Endodermal cell (in vitro differentiated cells): Measurements from ENCODE around the gene FGB. TPM values are rescaled to one million over a fixed set of nuclear protein-coding genes. Genes with fewer than 3 reads are reported as not detected.

Source experiments
- DNase-seq: peaks from one replicate; pipeline ENCODE4 v3.0.0-alpha.2; 2017
- H3K27ac ChIP-seq: 2 replicates; pipeline ENCODE4 v1.5.1; 2013; ENCODE audit warnings: mild to moderate bottlenecking, low read depth, low read length, moderate library complexity
- H3K27me3 ChIP-seq: 2 replicates; pipeline ENCODE4 v1.6.1; 2013; ENCODE audit warnings: mild to moderate bottlenecking, low read length, moderate library complexity; ENCODE audit not compliant: insufficient read depth, control insufficient read depth, poor library complexity, severe bottlenecking
- H3K36me3 ChIP-seq: 2 replicates; pipeline ENCODE4 v1.7.0; 2013; ENCODE audit warnings: mild to moderate bottlenecking, low read length, moderate library complexity; ENCODE audit not compliant: control insufficient read depth, insufficient read depth
- H3K4me1 ChIP-seq: one replicate; pipeline ENCODE4 v1.7.0; 2013; ENCODE audit warnings: low read length; ENCODE audit not compliant: control insufficient read depth, insufficient read depth
- H3K4me3 ChIP-seq: 2 replicates; pipeline ENCODE4 v1.5.1; 2013; ENCODE audit warnings: mild to moderate bottlenecking, low read length, moderate library complexity
- H3K9ac ChIP-seq: 2 replicates; pipeline ENCODE4 v1.6.1; 2013; ENCODE audit warnings: mild to moderate bottlenecking, low read length, moderate library complexity; ENCODE audit not compliant: poor library complexity, severe bottlenecking; ENCODE audit errors: extremely low read depth
- H3K9me3 ChIP-seq: 2 replicates; pipeline ENCODE4 v1.6.1; 2013; ENCODE audit warnings: mild to moderate bottlenecking, low read length, moderate library complexity; ENCODE audit not compliant: control insufficient read depth
- H3K27ac Mint-ChIP-seq: 2 replicates; pipeline ENCODE4 v1.8.0; 2020; ENCODE audit warnings: mixed read lengths
- H3K27me3 Mint-ChIP-seq: 2 replicates; pipeline ENCODE4 v1.8.0; 2021; ENCODE audit warnings: mild to moderate bottlenecking, mixed read lengths; ENCODE audit not compliant: insufficient read depth
- H3K36me3 Mint-ChIP-seq: 2 replicates; pipeline ENCODE4 v1.8.0; 2020; ENCODE audit warnings: low read depth, mixed read lengths
- H3K4me1 Mint-ChIP-seq: 2 replicates; pipeline ENCODE4 v1.8.0; 2020; ENCODE audit warnings: mixed read lengths
- H3K4me3 Mint-ChIP-seq: 2 replicates; pipeline ENCODE4 v1.8.0; 2020; ENCODE audit warnings: mild to moderate bottlenecking, moderate library complexity, mixed read lengths
- H3K9me3 Mint-ChIP-seq: 2 replicates; pipeline ENCODE4 v1.8.0; 2020; ENCODE audit warnings: mild to moderate bottlenecking, mixed read lengths
- CTCF ChIP-seq: fragments of 200-600 bp; sonication (generic); conservative IDR thresholded peaks from 2 replicates; pipeline ENCODE4 v1.5.0; 2021; ENCODE audit warnings: antibody characterized with exemption, mild to moderate bottlenecking
- WGBS, 2 experiments: methylation state at CpG; one replicate each; pipeline versions ENCODE4 v1.1.5 to v1.1.7; 2013; ENCODE audit warnings: missing lambda C conversion rate in 2 of 2, mixed read lengths in 1 of 2; ENCODE audit not compliant: insufficient coverage in 1 of 2, insufficient read length in 1 of 2; 5-methylcytosine and 5-hydroxymethylcytosine counted together
- total RNA-seq, 2 donors: library from RNA; stranded (reverse); fragmentation: NEBNext Ultra II Directional in 1 of 2; extraction: Animal tissue kit (Norgen Biotek cat#: 25700) in 1 of 2; gene quantifications; 2 replicates in 1 of 2; 3 replicates in 1 of 2; pipeline ENCODE4 v1.2.1, GENCODE V29; 2021

The FGB gene
- total RNA-seq, 2 donors from 2014 or later, result 0.55 TPM; not detected in 1

GRCh38 chr4:154549894-154550790, 12.7 kb upstream of the FGB start, which contains the start of gene PLRG1:
Gene PLRG1, minus strand, starts transcription at chr4:154550400. Its CDS starts 92 bp downstream, at chr4:154550308.
- H3K4me1 ChIP-seq, result peaks cover 3% of the 10 kb centered on the region
- peak; percentile 43 for TF ChIP-seq CTCF
- DNase-seq, result peak; percentile 98
- Mint-ChIP-seq H3K4me3 (peak within 1 kb of the TSS; percentile 99), H3K27ac (peak within 1 kb of the TSS; percentile 97), H3K36me3 (peaks cover 25% of the 10 kb centered on the region), H3K27me3 (peaks cover 3% of the 10 kb centered on the region), H3K4me1 (peaks cover 9% of the 10 kb centered on the region), H3K9me3 (no peaks in the 10 kb centered on the region)
- WGBS, 2 experiments, result 0 to 5% methylated on average over 22 to 51 of the region's 51 CpGs
- H3K4me3 ChIP-seq, result peak within 1 kb of the TSS; percentile 96
- peaks cover 34% of the 10 kb centered on the region for H3K36me3 ChIP-seq
- H3K9ac ChIP-seq, result peak within 1 kb of the TSS; percentile 82
- H3K27ac ChIP-seq, result peak within 1 kb of the TSS; percentile 10
- no peaks in the 10 kb centered on the region for H3K9me3 ChIP-seq
- H3K27me3 ChIP-seq, result no peaks in the 10 kb centered on the region

DNA sequence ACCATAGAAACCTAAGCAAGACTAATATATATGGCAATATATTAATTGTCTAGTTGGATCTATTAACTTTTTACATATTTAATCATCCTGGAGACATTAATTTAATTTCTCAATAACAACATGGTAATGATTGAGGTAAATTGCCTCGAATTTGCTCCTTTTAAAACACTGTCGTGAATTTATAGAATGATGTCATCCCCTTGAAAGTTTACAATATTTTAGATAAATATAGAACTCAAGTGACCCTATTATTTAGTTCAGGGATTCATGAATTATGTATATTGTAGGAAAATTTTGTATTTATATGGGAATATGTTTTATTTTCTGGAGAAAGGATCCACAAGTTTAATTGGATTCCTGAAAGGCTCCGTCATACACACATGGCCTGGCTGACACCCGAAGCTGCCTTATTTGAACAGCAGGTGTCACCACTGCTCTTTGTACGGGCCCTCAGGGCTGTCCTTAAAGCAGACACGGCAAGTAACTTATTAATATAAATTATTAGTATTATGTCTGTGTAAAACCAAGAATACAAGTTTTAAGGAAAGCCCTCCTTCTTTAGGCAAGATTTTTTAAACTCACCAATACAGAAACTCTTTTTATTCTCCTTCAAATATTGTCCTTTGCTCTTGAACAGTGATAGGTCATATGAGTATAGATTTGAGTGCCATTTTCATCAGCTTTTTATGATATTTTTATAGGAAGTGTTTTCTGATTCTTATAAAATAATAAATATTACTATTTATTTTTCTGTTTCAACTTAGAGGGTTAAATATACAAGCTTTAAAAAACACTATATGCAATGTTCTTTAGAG, 10.7 kb upstream of the FGB start:
- Histone ChIP-seq H3K4me1 (no peaks in the 10 kb centered on the region), H3K9ac (no peak overlapping the region), H3K27ac (no peak overlapping the region), H3K9me3 (no peaks in the 10 kb centered on the region), H3K27me3 (no peaks in the 10 kb centered on the region), H3K4me3 (no peak overlapping the region), H3K36me3 (peaks cover 15% of the 10 kb centered on the region)
- H3K4me1 Mint-ChIP-seq, result peaks cover 9% of the 10 kb centered on the region
- peak; percentile 95 for TF ChIP-seq CTCF
- no peak overlapping the region for H3K4me3 Mint-ChIP-seq
- peaks cover 10% of the 10 kb centered on the region for H3K36me3 Mint-ChIP-seq
- H3K27ac Mint-ChIP-seq, result no peak overlapping the region
- peak; percentile 89 for DNase-seq
- H3K27me3 Mint-ChIP-seq, result peaks cover 3% of the 10 kb centered on the region
- 40 to 43% methylated on average over 1 to 5 of the region's 6 CpGs for WGBS, 2 experiments
- H3K9me3 Mint-ChIP-seq, result no peaks in the 10 kb centered on the region

DNA sequence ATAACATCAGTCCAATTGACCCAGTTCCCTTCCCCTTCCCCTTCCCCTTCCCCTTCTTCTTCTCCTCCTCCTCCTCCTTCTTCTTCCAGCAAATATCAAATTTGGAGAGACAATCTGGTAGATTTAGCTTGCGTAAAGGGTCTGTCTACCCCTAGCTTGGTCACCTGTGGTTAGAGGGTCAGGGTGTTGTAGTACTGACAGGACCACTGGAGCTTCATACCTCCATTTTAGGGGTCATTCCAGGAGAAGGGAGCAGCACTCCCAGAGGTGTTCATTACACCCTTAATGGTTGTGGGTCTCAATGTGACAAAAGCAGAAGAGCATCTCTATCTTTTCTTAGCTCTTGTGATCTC, 3.7 kb upstream of the FGB start:
- TF ChIP-seq CTCF, result no peak
- DNase-seq, result no peak
- Histone ChIP-seq H3K4me1 (no peaks in the 10 kb centered on the region), H3K9ac (no peak overlapping the region), H3K27me3 (no peaks in the 10 kb centered on the region), H3K36me3 (no peaks in the 10 kb centered on the region), H3K27ac (no peak overlapping the region), H3K4me3 (no peak overlapping the region), H3K9me3 (no peaks in the 10 kb centered on the region)
- 85% methylated on average over 1 of the region's 1 CpG; no CpG with 5 or more reads in 1 of the 2 experiments for WGBS, 2 experiments
- peaks cover 3% of the 10 kb centered on the region for H3K27me3 Mint-ChIP-seq
- H3K9me3 Mint-ChIP-seq, result no peaks in the 10 kb centered on the region
- peaks cover 10% of the 10 kb centered on the region for H3K4me1 Mint-ChIP-seq
- no peak overlapping the region for H3K4me3 Mint-ChIP-seq
- no peak overlapping the region for H3K27ac Mint-ChIP-seq
- no peaks in the 10 kb centered on the region for H3K36me3 Mint-ChIP-seq
